ENCODE measurements around the gene FRMD4A.
"Not testable (repeated sequence)": the region's sequence is repeated elsewhere in the genome, so short reads cannot be mapped to it uniquely, and the experiment has no call there.

The FRMD4A gene

GRCh38 chr10:13719425-13719824 lies 611.3 kb downstream of the FRMD4A start:
- Mint-ChIP-seq H3K27ac (no peak overlapping the region), H3K9me3 (peaks cover 5% of the 10 kb centered on the region), H3K36me3 (ENCODE audit: low read depth) (no peaks in the 10 kb centered on the region), H3K4me1 (ENCODE audit: low read depth) (peaks cover 13% of the 10 kb centered on the region), H3K4me3 (no peak overlapping the region), H3K27me3 (ENCODE audit: low read depth) (peaks cover 7% of the 10 kb centered on the region)

GRCh38 chr10:13718820-13719219 lies 611.9 kb downstream of the FRMD4A start:
- peaks cover 13% of the 10 kb centered on the region for H3K4me1 Mint-ChIP-seq (ENCODE audit: low read depth)
- no peak overlapping the region for H3K4me3 Mint-ChIP-seq
- no peak overlapping the region for H3K27ac Mint-ChIP-seq

GRCh38 chr10:13717936-13718772 lies 612.6 kb downstream of the FRMD4A start:
- Mint-ChIP-seq H3K4me3 (peak overlapping the region; percentile 44), H3K27ac (no peak overlapping the region), H3K36me3 (ENCODE audit: low read depth) (no peaks in the 10 kb centered on the region)

More at GRCh38 chr10:13718820-13719219, 611.9 kb downstream of the FRMD4A start:
- peaks cover 5% of the 10 kb centered on the region for H3K9me3 Mint-ChIP-seq
- peaks cover 7% of the 10 kb centered on the region for H3K27me3 Mint-ChIP-seq (ENCODE audit: low read depth)
- H3K36me3 Mint-ChIP-seq (ENCODE audit: low read depth), result no peaks in the 10 kb centered on the region

GRCh38 chr10:13717571-13717935 lies 613.2 kb downstream of the FRMD4A start:
- no peak overlapping the region for H3K4me3 Mint-ChIP-seq
- H3K27me3 Mint-ChIP-seq (ENCODE audit: low read depth), result peaks cover 7% of the 10 kb centered on the region
- peaks cover 10% of the 10 kb centered on the region for H3K4me1 Mint-ChIP-seq (ENCODE audit: low read depth)
- H3K9me3 Mint-ChIP-seq, result peaks cover 5% of the 10 kb centered on the region
- no peak overlapping the region for H3K27ac Mint-ChIP-seq
- H3K36me3 Mint-ChIP-seq (ENCODE audit: low read depth), result no peaks in the 10 kb centered on the region

More at GRCh38 chr10:13717936-13718772, 612.6 kb downstream of the FRMD4A start:
- Mint-ChIP-seq H3K27me3 (ENCODE audit: low read depth) (peaks cover 7% of the 10 kb centered on the region), H3K4me1 (ENCODE audit: low read depth) (peaks cover 10% of the 10 kb centered on the region), H3K9me3 (peaks cover 5% of the 10 kb centered on the region)

- Mint-ChIP-seq H3K36me3 (ENCODE audit: low read depth) (no peaks in the 10 kb centered on the region), H3K4me1 (ENCODE audit: low read depth) (peaks cover 10% of the 10 kb centered on the region), H3K27ac (no peak overlapping the region), H3K9me3 (peaks cover 5% of the 10 kb centered on the region), H3K4me3 (no peak overlapping the region), H3K27me3 (ENCODE audit: low read depth) (peaks cover 7% of the 10 kb centered on the region)
Measured at GRCh38 chr10:13716081-13717071, 614.3 kb downstream of the FRMD4A start.

GRCh38 chr10:13715596-13715995 lies 615.1 kb downstream of the FRMD4A start:
- H3K36me3 Mint-ChIP-seq (ENCODE audit: low read depth); H3K27me3 Mint-ChIP-seq (ENCODE audit: low read depth); H3K4me1 Mint-ChIP-seq (ENCODE audit: low read depth); H3K9me3 Mint-ChIP-seq; H3K27ac Mint-ChIP-seq; H3K4me3 Mint-ChIP-seq: not testable (repeated sequence)

- H3K4me1 Mint-ChIP-seq (ENCODE audit: low read depth), result peaks cover 10% of the 10 kb centered on the region
- no peak overlapping the region for H3K27ac Mint-ChIP-seq
- H3K27me3 Mint-ChIP-seq (ENCODE audit: low read depth), result no peaks in the 10 kb centered on the region
- H3K36me3 Mint-ChIP-seq (ENCODE audit: low read depth), result no peaks in the 10 kb centered on the region
- H3K4me3 Mint-ChIP-seq, result no peak overlapping the region
- no peaks in the 10 kb centered on the region for H3K9me3 Mint-ChIP-seq
Measured at GRCh38 chr10:13715100-13715499, 615.6 kb downstream of the FRMD4A start.

GRCh38 chr10:13712837-13713581 lies 617.7 kb downstream of the FRMD4A start:
- no peak overlapping the region for H3K27ac Mint-ChIP-seq
- H3K27me3 Mint-ChIP-seq (ENCODE audit: low read depth), result peaks cover 16% of the 10 kb centered on the region
- H3K36me3 Mint-ChIP-seq (ENCODE audit: low read depth), result no peaks in the 10 kb centered on the region
- H3K9me3 Mint-ChIP-seq, result no peaks in the 10 kb centered on the region
- peaks cover 8% of the 10 kb centered on the region for H3K4me1 Mint-ChIP-seq (ENCODE audit: low read depth)
- H3K4me3 Mint-ChIP-seq, result no peak overlapping the region

GRCh38 chr10:13712476-13712836 lies 618.3 kb downstream of the FRMD4A start:
- H3K27me3 Mint-ChIP-seq (ENCODE audit: low read depth), result peaks cover 22% of the 10 kb centered on the region
- peaks cover 7% of the 10 kb centered on the region for H3K4me1 Mint-ChIP-seq (ENCODE audit: low read depth)
- no peaks in the 10 kb centered on the region for H3K36me3 Mint-ChIP-seq (ENCODE audit: low read depth)
- no peak overlapping the region for H3K27ac Mint-ChIP-seq
- H3K4me3 Mint-ChIP-seq, result no peak overlapping the region
- H3K9me3 Mint-ChIP-seq, result no peaks in the 10 kb centered on the region

GRCh38 chr10:13711291-13711690 lies 619.4 kb downstream of the FRMD4A start:
- H3K9me3 Mint-ChIP-seq, result no peaks in the 10 kb centered on the region
- no peak overlapping the region for H3K4me3 Mint-ChIP-seq

GRCh38 chr10:13709931-13710650 lies 620.6 kb downstream of the FRMD4A start:
- Mint-ChIP-seq H3K4me1 (ENCODE audit: low read depth) (peaks cover 11% of the 10 kb centered on the region), H3K9me3 (no peaks in the 10 kb centered on the region), H3K36me3 (ENCODE audit: low read depth) (no peaks in the 10 kb centered on the region), H3K4me3 (no peak overlapping the region), H3K27me3 (ENCODE audit: low read depth) (peaks cover 43% of the 10 kb centered on the region), H3K27ac (no peak overlapping the region)

More at GRCh38 chr10:13711291-13711690, 619.4 kb downstream of the FRMD4A start:
- H3K36me3 Mint-ChIP-seq (ENCODE audit: low read depth), result no peaks in the 10 kb centered on the region
- H3K4me1 Mint-ChIP-seq (ENCODE audit: low read depth), result peaks cover 11% of the 10 kb centered on the region
- peaks cover 33% of the 10 kb centered on the region for H3K27me3 Mint-ChIP-seq (ENCODE audit: low read depth)
- H3K27ac Mint-ChIP-seq, result no peak overlapping the region

- no peak overlapping the region for H3K4me3 Mint-ChIP-seq
Measured at GRCh38 chr10:13708256-13708990, 622.3 kb downstream of the FRMD4A start.

GRCh38 chr10:13707156-13707881 lies 623.4 kb downstream of the FRMD4A start:
- H3K27ac Mint-ChIP-seq, result no peak overlapping the region

More at GRCh38 chr10:13708256-13708990, 622.3 kb downstream of the FRMD4A start:
- Mint-ChIP-seq H3K36me3 (ENCODE audit: low read depth) (no peaks in the 10 kb centered on the region), H3K27me3 (ENCODE audit: low read depth) (peaks cover 51% of the 10 kb centered on the region), H3K4me1 (ENCODE audit: low read depth) (peaks cover 11% of the 10 kb centered on the region), H3K9me3 (no peaks in the 10 kb centered on the region), H3K27ac (no peak overlapping the region)

More at GRCh38 chr10:13707156-13707881, 623.4 kb downstream of the FRMD4A start:
- Mint-ChIP-seq H3K4me1 (ENCODE audit: low read depth) (peaks cover 11% of the 10 kb centered on the region), H3K4me3 (peak overlapping the region; percentile 59), H3K9me3 (no peaks in the 10 kb centered on the region), H3K36me3 (ENCODE audit: low read depth) (no peaks in the 10 kb centered on the region), H3K27me3 (ENCODE audit: low read depth) (peaks cover 53% of the 10 kb centered on the region)

Measured in T-helper 1 cell treated with Interleukin-12 subunit alpha and Interleukin-12 subunit beta and Interleukin-4 antibody, amounts not matched to agents 30 μg/mL and 1 μg/mL, for 36 hours (primary cell).